GM18499 (cell line): ENCODE results near the gene STING1.
"Not testable (repeated sequence)": the region's sequence is repeated elsewhere in the genome, so short reads cannot be mapped to it uniquely, and the experiment has no call there.

ENCODE experiments used
- ATAC-seq: cut with Tn5 transposase; IDR thresholded peaks from one replicate; pipeline ENCODE4 v1.9.1; 2021; ENCODE audit warnings: moderate number of reproducible peaks; ENCODE audit not compliant: insufficient read depth, unreplicated experiment

Gene STING1

DNA sequence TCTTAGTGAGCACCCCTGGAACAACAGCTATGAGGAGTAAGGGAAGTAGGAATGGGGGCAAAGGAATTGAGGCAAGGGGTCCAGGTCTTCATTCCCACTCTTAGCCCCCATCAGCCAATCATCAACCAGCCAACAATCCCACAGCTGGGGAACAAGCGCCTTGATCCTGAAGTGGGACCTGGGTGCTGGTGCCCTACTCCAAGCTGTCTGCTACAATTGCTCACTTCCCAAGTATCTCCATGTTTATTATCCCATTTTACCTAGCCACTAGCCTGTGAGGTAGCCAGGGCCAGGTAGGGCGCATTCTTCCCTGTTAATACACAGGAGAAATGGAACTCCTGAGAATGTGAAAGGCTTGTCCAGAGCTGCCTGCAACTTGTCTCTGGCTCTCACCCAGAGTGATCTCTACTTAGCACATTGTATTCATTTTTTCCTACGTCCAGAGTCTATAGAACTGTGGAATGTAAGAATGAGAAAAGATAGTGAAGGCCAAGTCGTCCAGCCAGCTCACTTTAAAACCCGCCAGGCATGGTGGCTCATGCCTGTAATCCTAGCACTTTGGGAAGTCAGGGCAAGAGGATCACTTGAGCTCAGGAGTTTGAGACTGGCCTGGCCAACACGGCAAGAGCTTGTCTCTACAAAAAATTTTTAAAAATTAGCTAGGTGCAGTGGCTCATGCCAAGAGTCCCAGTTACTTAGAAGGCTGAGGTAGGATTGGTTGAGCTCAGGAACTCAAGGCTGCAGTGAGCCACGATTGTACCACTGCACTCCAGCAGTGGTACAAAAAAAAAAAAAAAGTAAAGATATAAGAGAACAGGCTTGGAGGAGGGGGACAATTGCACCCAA is 37.0 kb downstream of the STING1 start:
- no peak for ATAC-seq

DNA sequence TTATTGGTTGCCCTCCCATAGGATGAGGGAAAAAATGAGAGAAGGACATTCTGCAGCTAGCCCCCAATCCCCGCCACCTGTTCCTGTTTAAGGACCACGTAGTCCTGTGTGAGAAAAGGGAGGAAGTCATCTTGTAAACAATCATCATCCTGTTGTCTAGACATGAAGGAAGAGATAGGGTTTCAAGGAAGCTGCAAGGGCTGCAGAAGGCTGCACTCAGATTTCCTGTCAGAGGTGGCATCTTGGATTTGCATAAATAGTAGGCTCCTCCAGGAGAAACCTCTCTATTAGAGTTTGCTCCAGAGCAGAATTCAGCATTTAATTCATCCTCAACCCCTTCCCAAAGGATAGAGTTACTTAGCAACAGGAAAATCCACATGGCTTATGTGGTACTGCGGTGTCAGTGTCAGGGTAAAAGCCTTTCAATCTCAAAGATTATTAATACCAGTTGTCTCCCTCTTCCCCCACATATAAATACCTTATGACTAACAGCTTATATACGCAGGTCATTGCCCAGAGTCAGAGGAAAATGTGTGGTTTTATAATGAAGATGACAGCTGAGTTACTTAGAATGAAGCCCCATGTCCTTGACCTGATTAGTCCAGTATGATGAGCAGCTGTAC is 38.6 kb downstream of the STING1 start:
- ATAC-seq = no peak

DNA sequence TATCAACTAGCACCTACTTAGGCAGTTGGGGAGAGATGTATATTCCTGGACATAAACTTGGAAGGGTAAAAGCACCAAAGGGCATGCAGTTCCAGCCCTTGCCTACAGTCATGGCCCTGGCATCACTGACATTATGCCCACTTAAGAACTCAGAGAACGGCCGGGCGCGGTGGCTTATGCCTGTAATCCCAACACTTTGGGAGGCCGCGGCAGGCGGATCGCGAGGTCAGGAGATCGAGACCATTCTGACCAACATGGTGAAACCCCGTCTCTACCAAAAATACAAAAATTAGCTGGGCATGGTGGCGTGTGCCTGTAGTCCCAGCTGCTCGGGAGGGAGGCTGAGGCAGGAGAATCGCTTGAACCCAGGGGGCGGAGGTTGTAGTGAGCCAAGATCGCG is 42.1 kb downstream of the STING1 start:
- ATAC-seq = not testable (repeated sequence)

DNA sequence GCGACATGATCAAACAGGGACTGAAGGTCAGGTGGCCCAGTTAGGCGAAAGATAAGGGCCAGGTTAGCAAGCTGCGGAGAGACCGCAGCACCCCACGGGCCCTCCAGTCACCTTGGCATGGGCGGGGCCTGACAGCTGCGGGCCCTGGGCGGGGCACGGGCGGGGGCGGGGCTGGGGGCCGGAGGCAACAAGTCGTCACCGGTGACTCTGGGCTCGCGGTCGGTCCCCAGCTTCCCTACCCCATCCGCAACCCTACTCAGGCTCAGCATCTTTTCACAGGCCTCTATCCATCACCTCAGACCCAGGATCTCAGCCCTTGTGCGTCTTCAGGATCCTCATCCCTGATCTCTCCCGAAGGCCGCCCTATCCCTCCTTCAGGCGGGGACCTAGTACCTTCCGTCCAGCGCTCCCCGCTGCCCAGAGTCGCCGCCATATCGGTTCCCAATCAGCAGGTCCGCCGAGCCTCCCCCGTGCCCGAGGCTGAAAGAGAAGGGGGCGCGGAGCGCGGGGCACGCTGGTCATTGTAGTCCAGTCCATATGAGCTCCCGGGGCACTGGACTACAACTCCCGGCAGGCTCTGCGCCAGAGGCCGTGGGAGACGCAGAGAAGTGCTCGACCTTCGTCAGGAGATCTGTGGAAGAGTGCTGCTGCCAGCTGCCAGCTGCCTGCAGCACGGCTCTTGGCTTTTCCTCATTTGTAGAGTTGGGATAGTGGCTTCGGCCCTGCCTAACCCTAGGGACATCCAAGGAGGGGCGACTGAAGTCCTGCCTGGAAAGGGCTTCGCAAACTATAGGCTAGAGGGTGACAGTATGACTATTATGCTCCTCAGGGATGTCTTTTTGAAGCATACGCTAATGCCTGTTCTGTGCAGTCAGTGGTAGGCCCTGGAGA is 43.3 kb downstream of the STING1 start, which contains the start of gene DNAJC18:
Gene DNAJC18 (minus strand): TSS at position 513 of the 891 bp plus-strand sequence. CDS start 80 bp downstream, at position 433.
- peak; percentile 69 for ATAC-seq

DNA sequence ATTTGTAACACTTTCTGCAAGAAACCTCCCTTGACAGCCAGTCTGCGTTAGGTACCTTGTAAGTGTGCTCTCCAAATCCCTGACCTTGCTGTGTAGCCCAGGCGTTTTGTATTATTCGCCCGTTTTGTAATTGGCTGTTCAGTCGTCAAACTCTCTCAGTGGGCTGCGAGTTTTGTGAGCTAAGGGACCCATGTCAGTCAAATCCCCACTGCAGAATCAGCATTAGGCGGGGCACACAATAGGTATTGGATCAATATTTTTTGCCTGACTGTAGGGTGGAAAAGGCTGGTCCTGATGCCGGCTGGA is 43.9 kb downstream of the STING1 start:
- no peak for ATAC-seq

DNA sequence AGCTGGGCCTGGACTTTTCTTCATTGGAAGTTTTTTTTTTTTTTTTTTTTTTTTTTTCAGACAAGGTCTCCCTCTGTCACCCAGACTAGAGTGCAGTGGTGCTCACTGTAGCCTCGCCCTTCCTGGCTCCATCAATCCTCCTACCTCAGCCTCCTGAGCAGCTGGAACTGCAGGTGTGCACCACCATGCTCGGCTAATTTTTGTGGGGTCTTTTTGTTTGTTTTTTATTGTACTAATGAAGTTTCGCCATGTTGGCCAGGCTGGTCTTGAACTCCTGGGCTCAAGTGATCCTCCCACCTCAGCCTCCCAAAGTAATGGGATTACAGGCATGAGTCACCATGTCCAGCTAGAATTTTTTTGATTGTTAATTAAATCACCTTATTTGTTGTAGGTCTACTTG is 46.9 kb downstream of the STING1 start:
- ATAC-seq = no peak

DNA sequence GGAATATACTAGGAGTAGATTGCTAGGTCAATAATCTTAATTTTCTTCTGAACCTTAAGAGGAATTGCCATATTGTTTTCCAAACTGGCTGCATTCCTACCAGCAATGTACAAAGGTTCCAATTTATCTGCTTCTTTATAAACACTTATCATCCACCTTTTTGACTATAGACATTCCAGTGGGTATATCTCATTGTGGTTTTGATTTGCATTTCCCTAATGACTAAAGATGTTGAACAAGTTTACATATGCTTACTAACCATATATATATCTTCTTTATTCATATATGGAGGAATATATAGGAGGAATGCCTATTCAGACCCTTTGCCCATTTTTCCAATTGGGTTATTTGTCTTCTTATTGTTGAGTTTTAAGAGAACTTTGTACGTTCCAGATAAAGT is 50.9 kb downstream of the STING1 start:
- no peak for ATAC-seq

DNA sequence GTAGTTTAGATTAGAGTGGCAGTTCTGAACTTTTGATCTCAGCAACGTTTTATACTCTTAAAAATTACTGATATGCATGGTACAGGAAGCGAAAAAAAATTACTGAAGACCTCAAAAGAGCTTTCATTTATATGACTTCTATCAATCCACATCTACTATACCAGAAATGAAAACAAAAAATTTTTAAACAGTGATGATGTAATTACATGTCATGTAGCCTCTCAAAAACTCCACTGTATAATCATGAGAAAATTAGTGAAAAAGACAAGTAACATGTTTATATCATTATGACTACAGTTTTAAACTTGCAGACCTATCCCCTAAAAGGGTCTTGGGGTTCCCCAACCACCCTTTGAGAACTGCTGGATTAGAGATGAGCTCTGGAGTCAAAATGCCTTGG is 52.5 kb downstream of the STING1 start:
- no peak for ATAC-seq

DNA sequence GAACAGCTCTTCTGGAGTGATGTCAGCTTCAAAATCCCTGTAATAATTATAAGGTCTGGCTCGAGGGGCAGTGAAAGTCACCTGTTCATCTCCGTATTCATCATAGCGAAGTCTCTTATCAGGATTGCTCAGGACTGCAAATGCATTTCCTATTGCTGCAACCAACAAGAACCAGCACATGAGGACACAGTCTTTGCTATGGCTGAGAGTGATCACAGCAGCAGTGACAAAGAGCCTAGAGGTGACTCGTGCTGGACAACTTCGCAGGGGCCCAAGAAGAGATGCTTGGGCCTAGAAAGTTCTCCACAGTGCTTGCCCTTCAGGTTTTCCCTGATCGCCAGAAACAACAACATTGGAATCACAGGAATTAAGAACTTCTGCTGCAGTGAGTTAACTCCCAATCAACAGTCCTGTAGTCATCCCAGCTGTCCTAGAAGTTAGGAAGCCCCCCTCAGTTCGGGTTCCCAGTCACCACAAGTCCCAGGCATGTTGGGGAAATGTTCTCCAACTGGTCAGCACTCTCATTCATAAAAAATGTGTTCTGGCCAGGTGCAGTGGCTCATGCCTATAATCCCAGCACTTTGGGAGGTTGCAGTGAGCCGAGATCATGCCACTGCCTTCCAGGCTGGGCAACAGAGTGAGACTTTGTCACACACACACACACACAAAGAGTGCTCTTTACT is 56.2 kb downstream of the STING1 start:
- ATAC-seq = no peak
